ENCODE data around the gene IFITM2.

Gene IFITM2

GRCh38 chr11:269146-269890 lies 38.3 kb upstream of the IFITM2 start:
- Histone ChIP-seq H3K4me1 (no peaks in the 10 kb centered on the region), H3K4me3 (ENCODE audit: low read depth, low read length) (no peak overlapping the region), H3K27me3 (no peaks in the 10 kb centered on the region), H3K9me3 (no peaks in the 10 kb centered on the region), H3K36me3 (no peaks in the 10 kb centered on the region)
- TF ChIP-seq CTCF (IDR thresholded peaks at IDR 0.05; ENCODE audit: low read depth, low read length): no peak
- DNase-seq: no peak

GRCh38 chr11:270451-271318 lies 36.9 kb upstream of the IFITM2 start:
- Histone ChIP-seq H3K4me1 (no peaks in the 10 kb centered on the region), H3K4me3 (ENCODE audit: low read depth, low read length) (no peak overlapping the region), H3K9me3 (no peaks in the 10 kb centered on the region), H3K27me3 (no peaks in the 10 kb centered on the region), H3K36me3 (no peaks in the 10 kb centered on the region)
- no peak for TF ChIP-seq CTCF (IDR thresholded peaks at IDR 0.05; ENCODE audit: low read depth, low read length)
- no peak for DNase-seq

- no peaks in the 10 kb centered on the region for H3K4me1 ChIP-seq
- H3K27me3 ChIP-seq: no peaks in the 10 kb centered on the region
- DNase-seq: no peak
- no peaks in the 10 kb centered on the region for H3K9me3 ChIP-seq
- TF ChIP-seq CTCF (IDR thresholded peaks at IDR 0.05; ENCODE audit: low read depth, low read length): no peak
- H3K36me3 ChIP-seq: no peaks in the 10 kb centered on the region
- H3K4me3 ChIP-seq (ENCODE audit: low read depth, low read length): no peak overlapping the region
These were observed 36.3 kb upstream of the IFITM2 start for GRCh38 chr11:271319-271715.

DNA sequence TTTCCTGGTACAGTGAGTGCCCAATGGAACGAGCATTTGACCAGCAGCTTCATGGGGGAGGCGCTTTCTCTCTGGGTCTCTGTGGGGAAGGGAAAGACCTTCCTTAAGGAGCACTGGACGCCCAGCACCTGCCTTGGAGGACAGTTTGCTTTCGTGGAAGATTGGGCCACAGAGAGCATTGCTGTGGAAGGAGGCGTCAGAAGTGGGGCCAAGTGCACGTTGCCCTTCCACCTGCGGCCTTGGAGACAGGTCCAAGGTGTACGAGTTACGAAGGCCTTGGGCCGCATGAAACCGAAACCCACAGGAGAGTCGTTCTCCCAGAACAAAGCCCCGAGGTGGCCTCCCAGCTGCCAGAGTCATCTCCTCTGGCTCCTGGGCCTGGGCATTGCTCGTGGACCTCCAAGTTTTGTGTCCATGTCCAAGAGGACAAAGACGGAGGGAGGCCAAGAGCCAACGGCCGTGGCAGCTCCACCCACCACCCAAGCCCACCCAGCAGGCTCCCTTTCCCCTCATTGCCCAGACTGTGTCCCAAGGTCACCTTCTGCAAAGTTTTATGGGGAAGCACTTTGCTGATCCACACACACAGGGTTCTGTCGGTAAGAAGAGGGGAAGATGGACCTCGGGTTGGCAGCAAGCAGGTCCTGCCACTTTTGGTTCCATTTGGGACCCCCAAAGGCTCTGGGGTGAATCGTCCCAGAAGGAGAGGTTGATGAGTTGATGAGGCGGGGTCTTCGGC lies 35.3 kb upstream of the IFITM2 start:
- Histone ChIP-seq H3K27me3 (no peaks in the 10 kb centered on the region), H3K4me1 (no peaks in the 10 kb centered on the region), H3K36me3 (no peaks in the 10 kb centered on the region), H3K9me3 (no peaks in the 10 kb centered on the region), H3K4me3 (ENCODE audit: low read depth, low read length) (no peak overlapping the region)
- DNase-seq: no peak
- no peak for TF ChIP-seq CTCF (IDR thresholded peaks at IDR 0.05; ENCODE audit: low read depth, low read length)

DNA sequence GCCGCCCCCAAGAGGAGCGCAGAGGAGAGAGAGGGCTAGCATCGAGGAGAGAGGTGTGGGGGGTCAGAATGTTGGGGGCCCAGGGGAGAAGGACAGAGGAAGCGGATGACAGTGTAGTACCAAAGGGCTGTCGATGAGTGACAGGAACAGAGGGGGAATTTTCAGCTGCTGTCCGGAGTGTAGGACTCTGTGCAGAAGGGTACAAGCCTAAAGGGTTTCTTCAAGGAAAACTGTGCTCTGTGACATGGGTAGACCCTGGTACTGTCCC lies 34.8 kb upstream of the IFITM2 start:
- Histone ChIP-seq H3K4me3 (ENCODE audit: low read depth, low read length) (no peak overlapping the region), H3K36me3 (no peaks in the 10 kb centered on the region), H3K27me3 (no peaks in the 10 kb centered on the region), H3K4me1 (no peaks in the 10 kb centered on the region), H3K9me3 (no peaks in the 10 kb centered on the region)
- TF ChIP-seq CTCF (IDR thresholded peaks at IDR 0.05; ENCODE audit: low read depth, low read length): no peak
- no peak for DNase-seq

All from BE2C (cell line).